ENCODE results near the gene TRANK1.
A peak's percentile ranks its signal among the peaks of the same experiment; 100 is the strongest.
"Not testable (repeated sequence)": the region's sequence is repeated elsewhere in the genome, so short reads cannot be mapped to it uniquely, and the experiment has no call there.

Gene TRANK1

GRCh38 chr3:36881735-36882134, 63.1 kb downstream of the TRANK1 start:
- DNase-seq: no peak

GRCh38 chr3:36879842-36880241, 65.0 kb downstream of the TRANK1 start:
- not testable (repeated sequence) for DNase-seq

GRCh38 chr3:36877930-36878685, 66.7 kb downstream of the TRANK1 start:
- DNase-seq: no peak

DNA sequence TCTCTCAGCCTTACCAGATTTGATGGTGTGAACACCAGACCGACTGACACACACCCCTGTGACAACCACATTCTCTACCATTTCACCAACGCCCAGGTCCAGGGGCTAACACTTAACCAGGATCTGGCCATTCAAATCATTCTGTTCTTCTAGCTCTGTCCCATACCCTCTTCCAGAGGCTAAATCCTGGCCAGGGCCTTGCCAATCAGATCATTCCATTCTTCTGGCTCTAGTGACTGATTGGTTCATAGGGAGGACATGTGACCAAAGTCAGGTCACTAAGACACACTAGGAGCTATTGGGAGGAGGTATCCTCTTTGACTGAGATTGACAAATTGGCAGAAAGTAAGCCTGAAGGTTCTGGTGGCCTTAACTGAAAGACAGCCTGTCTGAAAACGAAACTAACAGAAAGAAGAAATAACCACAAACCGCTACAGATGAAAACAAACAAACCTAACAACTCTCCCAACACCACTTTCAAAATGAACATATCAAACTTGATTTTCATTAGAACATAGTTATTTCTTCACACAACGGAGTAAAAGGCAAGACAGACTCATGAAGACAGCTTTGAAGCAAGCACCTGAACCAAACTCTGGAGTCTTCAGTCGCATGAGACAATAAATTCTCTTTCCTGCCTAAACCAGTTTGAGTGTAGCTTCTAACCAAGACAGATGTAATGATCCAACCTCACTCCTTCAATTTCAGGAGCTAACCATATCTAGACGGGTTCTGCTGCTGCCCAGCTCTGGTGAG, 68.5 kb downstream of the TRANK1 start:
- no peak for DNase-seq

DNA sequence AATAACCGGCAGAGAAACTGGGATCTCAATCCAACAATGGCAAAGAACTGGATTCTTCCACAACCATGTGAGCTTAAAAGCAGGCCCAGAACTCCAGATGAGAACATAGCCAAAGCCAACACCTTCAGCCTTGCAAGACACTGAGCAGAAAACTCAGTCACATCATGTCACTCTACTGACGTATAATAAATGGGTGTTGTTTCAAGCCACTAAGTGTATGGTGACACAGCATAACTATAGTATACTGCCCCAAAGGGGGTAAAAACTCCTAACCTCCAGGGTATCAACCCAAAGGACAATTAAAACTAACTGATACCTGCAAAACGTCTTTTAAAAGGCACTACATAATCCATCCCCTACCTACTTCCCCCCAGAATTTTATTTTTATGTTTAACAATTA, 69.5 kb downstream of the TRANK1 start:
- no peak for DNase-seq

- no peak for DNase-seq
Measured at GRCh38 chr3:36874424-36874823, 70.4 kb downstream of the TRANK1 start.

- DNase-seq: no peak
Measured at GRCh38 chr3:36871379-36872126, 73.3 kb downstream of the TRANK1 start.

DNA sequence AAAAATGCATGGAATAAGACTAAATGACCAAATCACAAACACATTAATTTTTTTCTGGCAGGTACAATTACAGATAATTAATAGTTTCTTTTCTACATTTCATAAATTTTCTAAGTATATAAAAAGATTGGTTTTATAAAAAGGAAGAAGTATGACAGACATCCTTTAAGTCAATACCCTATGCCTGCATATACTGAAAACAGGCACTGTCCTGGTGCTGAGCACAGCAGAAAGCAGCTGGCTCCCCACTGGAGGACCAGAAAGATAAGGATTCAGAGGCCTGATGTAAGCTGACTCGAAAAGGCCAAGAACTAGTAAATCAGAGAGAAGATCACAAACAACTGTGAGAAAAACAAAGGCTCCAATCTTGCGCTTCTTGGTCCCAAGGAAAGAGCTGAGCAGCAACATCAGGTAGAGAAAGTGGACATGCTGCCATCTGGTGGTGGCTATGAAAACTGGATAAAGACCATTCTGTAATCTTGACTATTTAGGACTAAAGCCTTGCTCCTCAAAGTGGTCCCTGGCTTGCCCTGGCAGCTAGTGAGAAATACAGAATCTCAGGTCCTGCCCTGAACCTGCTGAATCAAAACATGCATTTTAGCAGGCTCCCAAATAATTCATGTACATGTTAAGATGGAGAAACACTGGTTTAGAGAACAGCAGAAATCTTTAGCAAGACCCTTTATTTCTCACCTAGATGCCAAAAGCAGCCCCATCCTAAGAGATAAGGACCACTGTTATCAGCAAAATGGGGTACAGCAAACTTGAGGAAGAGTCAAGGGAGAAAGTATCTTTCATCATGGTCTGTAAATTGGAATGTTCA, 76.0 kb downstream of the TRANK1 start:
- peak; percentile 15 for DNase-seq

DNA sequence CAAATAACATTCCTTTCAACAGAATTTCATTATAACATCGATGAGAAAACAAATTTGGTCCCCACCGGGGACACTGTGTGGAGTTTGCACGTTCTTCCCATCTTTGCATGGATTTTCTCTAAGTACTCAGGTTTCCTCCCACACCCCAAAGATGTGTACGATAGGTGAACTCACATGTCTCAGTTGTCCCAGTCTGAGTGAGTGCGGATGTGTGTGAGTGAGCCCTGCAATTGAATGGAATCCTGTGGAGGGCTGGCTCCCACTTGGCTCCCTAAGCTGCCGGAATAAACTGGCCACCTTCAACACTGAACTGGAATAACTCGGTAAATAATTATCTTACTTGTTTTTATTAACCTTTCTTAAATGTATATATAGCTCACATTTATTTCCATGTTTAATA, 77.0 kb downstream of the TRANK1 start:
- no peak for DNase-seq

- no peak for DNase-seq
Measured at GRCh38 chr3:36866368-36866767, 78.5 kb downstream of the TRANK1 start.

- no peak for DNase-seq
Measured at GRCh38 chr3:36864180-36865053, 80.4 kb downstream of the TRANK1 start.

GRCh38 chr3:36862076-36862755, 82.6 kb downstream of the TRANK1 start:
- DNase-seq: no peak

- no peak for DNase-seq
Measured at GRCh38 chr3:36859494-36859893, 85.4 kb downstream of the TRANK1 start.

GRCh38 chr3:36852071-36852470, 92.8 kb downstream of the TRANK1 start:
- DNase-seq: no peak

DNA sequence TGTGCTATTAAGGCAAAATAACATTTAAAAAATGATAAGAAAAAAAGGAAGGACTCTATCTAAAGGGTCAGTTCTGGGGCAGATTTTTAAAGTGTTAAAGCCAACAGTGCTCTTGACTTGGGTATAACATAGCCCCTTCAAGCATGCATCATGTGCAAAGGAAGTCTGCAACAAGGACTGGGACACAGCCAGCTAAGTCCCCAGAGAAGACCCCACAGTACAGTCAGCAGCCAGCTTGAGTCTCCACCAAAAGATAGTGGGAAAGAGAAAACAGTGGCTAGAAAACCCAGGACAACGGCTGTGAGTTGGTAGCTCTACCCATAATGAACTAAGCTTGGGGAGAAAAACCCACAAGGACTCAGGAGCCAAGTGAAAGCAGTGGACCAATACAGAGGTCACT, 94.1 kb downstream of the TRANK1 start:
- DNase-seq: no peak

GRCh38 chr3:36846406-36846805, 98.4 kb downstream of the TRANK1 start:
- no peak for DNase-seq

GRCh38 chr3:36843065-36844051, 101.5 kb downstream of the TRANK1 start:
- peak; percentile 57 for DNase-seq

- no peak for DNase-seq
Measured at GRCh38 chr3:36842275-36842674, 102.6 kb downstream of the TRANK1 start.

- DNase-seq: no peak
Measured at GRCh38 chr3:36840453-36840921, 104.4 kb downstream of the TRANK1 start.

GRCh38 chr3:36837089-36837488, 107.8 kb downstream of the TRANK1 start:
- DNase-seq: no peak
